ENCODE data around the gene LRG1. TPM values are rescaled to one million over a fixed set of nuclear protein-coding genes. Genes with fewer than 3 reads are reported as not detected.

Gene LRG1
- total and polyA plus RNA-seq, 10 of the 15 experiments (the other 5 are each of a cell fraction or from before 2014, with no cell fraction given) = 0.29 to 4.7 (median 0.58) TPM

DNA sequence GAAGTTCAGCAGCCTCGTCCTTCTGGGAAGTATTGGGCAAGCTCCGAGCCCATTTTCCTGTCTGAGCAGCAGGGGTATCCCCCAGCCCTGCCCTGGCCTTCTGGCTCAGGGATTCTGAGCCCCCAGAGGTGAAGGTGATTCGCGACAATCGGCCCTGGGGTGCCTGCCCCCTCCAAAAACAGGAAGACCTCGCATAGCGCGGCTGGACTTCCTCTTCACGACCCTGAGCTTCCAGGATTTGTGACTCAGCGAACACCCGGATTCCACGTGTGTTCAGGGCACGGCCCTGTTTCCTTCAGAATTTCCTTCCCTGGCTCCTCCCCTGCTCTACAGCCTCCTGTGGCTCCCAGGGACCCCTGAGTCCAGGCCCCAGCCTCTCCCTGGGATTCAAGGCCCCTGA lies 19.7 kb upstream of the LRG1 start, which contains the start of gene SEMA6B (continued):
- TF ChIP-seq, protein P1, sequence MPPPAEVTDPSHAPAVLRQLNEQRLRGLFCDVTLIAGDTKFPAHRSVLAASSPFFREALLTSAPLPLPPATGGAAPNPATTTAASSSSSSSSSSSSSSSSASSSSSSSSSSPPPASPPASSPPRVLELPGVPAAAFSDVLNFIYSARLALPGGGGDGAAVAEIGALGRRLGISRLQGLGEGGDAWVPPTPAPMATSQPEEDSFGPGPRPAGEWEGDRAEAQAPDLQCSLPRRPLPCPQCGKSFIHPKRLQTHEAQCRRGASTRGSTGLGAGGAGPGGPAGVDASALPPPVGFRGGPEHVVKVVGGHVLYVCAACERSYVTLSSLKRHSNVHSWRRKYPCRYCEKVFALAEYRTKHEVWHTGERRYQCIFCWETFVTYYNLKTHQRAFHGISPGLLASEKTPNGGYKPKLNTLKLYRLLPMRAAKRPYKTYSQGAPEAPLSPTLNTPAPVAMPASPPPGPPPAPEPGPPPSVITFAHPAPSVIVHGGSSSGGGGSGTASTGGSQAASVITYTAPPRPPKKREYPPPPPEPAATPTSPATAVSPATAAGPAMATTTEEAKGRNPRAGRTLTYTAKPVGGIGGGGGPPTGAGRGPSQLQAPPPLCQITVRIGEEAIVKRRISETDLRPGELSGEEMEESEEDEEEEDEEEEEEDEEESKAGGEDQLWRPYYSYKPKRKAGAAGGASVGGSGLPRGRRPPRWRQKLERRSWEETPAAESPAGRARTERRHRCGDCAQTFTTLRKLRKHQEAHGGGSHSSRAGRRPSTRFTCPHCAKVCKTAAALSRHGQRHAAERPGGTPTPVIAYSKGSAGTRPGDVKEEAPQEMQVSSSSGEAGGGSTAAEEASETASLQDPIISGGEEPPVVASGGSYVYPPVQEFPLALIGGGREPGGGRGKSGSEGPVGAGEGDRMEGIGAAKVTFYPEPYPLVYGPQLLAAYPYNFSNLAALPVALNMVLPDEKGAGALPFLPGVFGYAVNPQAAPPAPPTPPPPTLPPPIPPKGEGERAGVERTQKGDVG (CRISPR knock-in tag; IDR thresholded peaks at IDR 0.05) = no peak
- TF ChIP-seq CUX1 (IDR thresholded peaks at IDR 0.05; ENCODE audit: insufficient replicate concordance, low read depth, low read length) (no peak), STAT1 (conservative IDR thresholded peaks at IDR 0.05) (no peak), KLF5 (IDR thresholded peaks at IDR 0.05; ENCODE audit: partially characterized antibody) (no peak)
